Stimulated activated CD4-positive, alpha-beta T cell treated with anti-CD3 and anti-CD28 coated beads, Interleukin-2, amount 100 ng/mL, for 48 hours (primary cell): ENCODE measurements around the gene FOXP1.

Source experiments
- DNase-seq, 2 donors: peaks; one replicate each; pipeline ENCODE4 v3.0.0-alpha.2; 2020

FOXP1 gene

GRCh38 chr3:71294919-71295318 lies 288.6 kb downstream of the FOXP1 start:
- no peak for DNase-seq

- no peak for DNase-seq
Measured at GRCh38 chr3:71290301-71290700, 293.2 kb downstream of the FOXP1 start.

GRCh38 chr3:71288269-71288930 lies 295.1 kb downstream of the FOXP1 start:
- no peak for DNase-seq

GRCh38 chr3:71285086-71285485 lies 298.4 kb downstream of the FOXP1 start:
- no peak for DNase-seq

GRCh38 chr3:71282976-71283375 lies 300.6 kb downstream of the FOXP1 start:
- no peak for DNase-seq

GRCh38 chr3:71281280-71281679 lies 302.2 kb downstream of the FOXP1 start:
- DNase-seq = no peak

- no peak for DNase-seq
Measured at GRCh38 chr3:71277341-71277740, 306.2 kb downstream of the FOXP1 start.

- DNase-seq = no peak
Measured at GRCh38 chr3:71276531-71276930, 307.0 kb downstream of the FOXP1 start.

GRCh38 chr3:71273453-71273852 lies 310.1 kb downstream of the FOXP1 start:
- DNase-seq = no peak

GRCh38 chr3:71271596-71271995 lies 311.9 kb downstream of the FOXP1 start:
- no peak for DNase-seq

- DNase-seq = no peak
Measured at GRCh38 chr3:71269906-71270305, 313.6 kb downstream of the FOXP1 start.

- no peak for DNase-seq
Measured at GRCh38 chr3:71268462-71268999, 315.0 kb downstream of the FOXP1 start.

- DNase-seq = no peak
Measured at GRCh38 chr3:71266875-71267274, 316.7 kb downstream of the FOXP1 start.

- DNase-seq = no peak
Measured at GRCh38 chr3:71265365-71265915, 318.1 kb downstream of the FOXP1 start.

GRCh38 chr3:71264840-71265239 lies 318.7 kb downstream of the FOXP1 start:
- DNase-seq = no peak

- no peak for DNase-seq
Measured at GRCh38 chr3:71262364-71263265, 320.9 kb downstream of the FOXP1 start.

GRCh38 chr3:71260782-71261181 lies 322.7 kb downstream of the FOXP1 start:
- DNase-seq = no peak

- no peak for DNase-seq
Measured at GRCh38 chr3:71258526-71258925, 325.0 kb downstream of the FOXP1 start.

- no peak for DNase-seq
Measured at GRCh38 chr3:71258116-71258515, 325.4 kb downstream of the FOXP1 start.

- DNase-seq = no peak
Measured at GRCh38 chr3:71255498-71255897, 328.0 kb downstream of the FOXP1 start.

GRCh38 chr3:71254281-71255057 lies 329.1 kb downstream of the FOXP1 start:
- DNase-seq = no peak

GRCh38 chr3:71253169-71253568 lies 330.4 kb downstream of the FOXP1 start:
- no peak for DNase-seq

- DNase-seq = no peak
Measured at GRCh38 chr3:71252466-71252865, 331.1 kb downstream of the FOXP1 start.
